Psoas muscle (tissue), 8 donors: Measurements from ENCODE around the gene WWOX. TPM values are rescaled to one million over a fixed set of nuclear protein-coding genes. Genes with fewer than 3 reads are reported as not detected.

Source experiments
- ATAC-seq, 4 donors: fragments of 200-7000 bp; cut with Tn5 transposase; one replicate each; pipeline ENCODE4 v1.9.1; 2020; ENCODE audit warnings: moderate library complexity in 3 of 4, mild to moderate bottlenecking in 2 of 4
- DNase-seq, 2 donors: peaks; one replicate each; pipeline ENCODE4 v3.0.0-alpha.2; 2020
- H3K27ac ChIP-seq: fragments of 200-600 bp; one replicate; pipeline ENCODE4 v1.8.0; 2022
- H3K27me3 ChIP-seq, 3 donors: fragments of 200-600 bp in 1 of 3; one replicate each; pipeline versions ENCODE4 v1.6.1 to v1.8.0; 2013 to 2022; ENCODE audit warnings: low read length in 2 of 3, mild to moderate bottlenecking in 2 of 3, moderate library complexity in 1 of 3; ENCODE audit not compliant: insufficient read depth in 3 of 3
- H3K36me3 ChIP-seq, 2 donors: fragments of 200-600 bp in 1 of 2; one replicate each; pipeline versions ENCODE4 v1.6.1 to v1.8.0; 2013 to 2022; ENCODE audit warnings: low read depth in 1 of 2, mild to moderate bottlenecking in 1 of 2, moderate library complexity in 1 of 2; ENCODE audit not compliant: insufficient read depth in 1 of 2
- H3K4me1 ChIP-seq: fragments of 200-600 bp; one replicate; pipeline ENCODE4 v1.8.0; 2022
- H3K4me3 ChIP-seq: fragments of 200-600 bp; one replicate; pipeline ENCODE4 v1.8.0; 2022; ENCODE audit warnings: mild to moderate bottlenecking
- H3K9me3 ChIP-seq: fragments of 200-600 bp; one replicate; pipeline ENCODE4 v1.8.0; 2022
- WGBS, 3 donors: extraction: QIAGEN DNeasy Blood & Tissue Kit; methylation state at CpG; one replicate each; pipeline versions ENCODE4 v1.1.6 to v1.1.7; 2013; 5-methylcytosine and 5-hydroxymethylcytosine counted together
- intact Hi-C, 2 donors: fragments of 100-400 bp; cut with DNase I; formaldehyde crosslinking; loops; one replicate each; pipeline versions ENCODE4 v1.11.0 to v1.14.2; 2022
- polyA plus RNA-seq, 3 donors: library from polyadenylated mRNA; stranded (reverse); fragments of 200-250 nt; gene quantifications; one replicate each; pipeline ENCODE4 v1.2.3, GENCODE V29; 2013
- total RNA-seq, 4 donors: library from RNA; stranded (reverse); fragmentation: NEBNext Ultra II Directional in 2 of 4; extraction: Animal tissue kit (Norgen Biotek cat#: 25700) in 2 of 4; gene quantifications; one replicate each; pipeline versions ENCODE4 v1.2.1 to v1.2.4, GENCODE V29; 2021 to 2023
- TF ChIP-seq, protein P1 (sequence below): fragments of 200-600 bp; IDR thresholded peaks from one replicate; pipeline ENCODE4 v1.8.0; 2022; ENCODE audit warnings: antibody characterized with exemption
- donor health status: healthy with polysubstance abuse.
- donor health status: DM: no; HTN: no; CAD: no; lungs with moderate emphysema.
- donor health status: Bipolar disorder and iron deficiency.
- donor health status: healthy.
- donor health status: DM: yes; HTN: yes; CAD: no.
- donor health status: DM: no; HTN: no; CAD: no.
- donor health status: DM: no; HTN: no; CAD: no.
- donor health status: DM: yes; HTN: yes; CAD: no.

Gene WWOX
- total and polyA plus RNA-seq, 7 donors = 3.1 to 6.6 (median 5.0) TPM

- H3K36me3 ChIP-seq = no peaks in the 10 kb centered on the region
- no peaks in the 10 kb centered on the region for H3K9me3 ChIP-seq
- H3K27ac ChIP-seq = no peak overlapping the region
- TF ChIP-seq, protein P1, sequence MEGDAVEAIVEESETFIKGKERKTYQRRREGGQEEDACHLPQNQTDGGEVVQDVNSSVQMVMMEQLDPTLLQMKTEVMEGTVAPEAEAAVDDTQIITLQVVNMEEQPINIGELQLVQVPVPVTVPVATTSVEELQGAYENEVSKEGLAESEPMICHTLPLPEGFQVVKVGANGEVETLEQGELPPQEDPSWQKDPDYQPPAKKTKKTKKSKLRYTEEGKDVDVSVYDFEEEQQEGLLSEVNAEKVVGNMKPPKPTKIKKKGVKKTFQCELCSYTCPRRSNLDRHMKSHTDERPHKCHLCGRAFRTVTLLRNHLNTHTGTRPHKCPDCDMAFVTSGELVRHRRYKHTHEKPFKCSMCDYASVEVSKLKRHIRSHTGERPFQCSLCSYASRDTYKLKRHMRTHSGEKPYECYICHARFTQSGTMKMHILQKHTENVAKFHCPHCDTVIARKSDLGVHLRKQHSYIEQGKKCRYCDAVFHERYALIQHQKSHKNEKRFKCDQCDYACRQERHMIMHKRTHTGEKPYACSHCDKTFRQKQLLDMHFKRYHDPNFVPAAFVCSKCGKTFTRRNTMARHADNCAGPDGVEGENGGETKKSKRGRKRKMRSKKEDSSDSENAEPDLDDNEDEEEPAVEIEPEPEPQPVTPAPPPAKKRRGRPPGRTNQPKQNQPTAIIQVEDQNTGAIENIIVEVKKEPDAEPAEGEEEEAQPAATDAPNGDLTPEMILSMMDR = no peak
- no peaks in the 10 kb centered on the region for H3K27me3 ChIP-seq
- 82 to 93% (median 84%) methylated on average over 7 of the region's 7 CpGs for WGBS, 3 donors
- ATAC-seq = no peak
- H3K4me1 ChIP-seq = no peaks in the 10 kb centered on the region
- H3K4me3 ChIP-seq = no peak overlapping the region
- peak in 1 of 2 donors; percentile 23 for DNase-seq
- intact Hi-C loops = loop anchor here in 1 of 2 donors (5.0 to 10.0 kb wide), 2 partner anchors 64 to 432 kb away; partner anchors contain the start of gene MAF
Observed at GRCh38 chr16:79170555-79171246, 1071.2 kb downstream of the WWOX start.

- Histone ChIP-seq H3K27me3 (no peaks in the 10 kb centered on the region), H3K9me3 (peaks cover 5% of the 10 kb centered on the region), H3K4me1 (no peaks in the 10 kb centered on the region), H3K27ac (no peak overlapping the region), H3K36me3 (no peaks in the 10 kb centered on the region), H3K4me3 (no peak overlapping the region)
- intact Hi-C loops = loop anchor here in 1 of 2 donors (5.0 to 10.0 kb wide), 2 partner anchors 63 to 431 kb away; partner anchors contain the start of gene MAF
- no peak for ATAC-seq
- TF ChIP-seq, protein P1 = no peak
- no peak for DNase-seq
- 66 to 68% (median 67%) methylated on average over 4 of the region's 4 CpGs for WGBS, 3 donors
Observed at GRCh38 chr16:79171504-79171903, 1072.0 kb downstream of the WWOX start.

GRCh38 chr16:79171931-79172705 lies 1072.7 kb downstream of the WWOX start:
- WGBS, 3 donors = 48 to 58% (median 57%) methylated on average over 15 of the region's 15 CpGs
- Histone ChIP-seq H3K9me3 (peaks cover 5% of the 10 kb centered on the region), H3K27me3 (no peaks in the 10 kb centered on the region), H3K27ac (no peak overlapping the region), H3K4me1 (no peaks in the 10 kb centered on the region), H3K36me3 (no peaks in the 10 kb centered on the region), H3K4me3 (no peak overlapping the region)
- TF ChIP-seq, protein P1 = no peak
- ATAC-seq (no peak), DNase-seq (no peak)
- intact Hi-C loops = loop anchor here in 1 of 2 donors (5.0 to 10.0 kb wide), 2 partner anchors 63 to 430 kb away; partner anchors contain the start of gene MAF

DNA sequence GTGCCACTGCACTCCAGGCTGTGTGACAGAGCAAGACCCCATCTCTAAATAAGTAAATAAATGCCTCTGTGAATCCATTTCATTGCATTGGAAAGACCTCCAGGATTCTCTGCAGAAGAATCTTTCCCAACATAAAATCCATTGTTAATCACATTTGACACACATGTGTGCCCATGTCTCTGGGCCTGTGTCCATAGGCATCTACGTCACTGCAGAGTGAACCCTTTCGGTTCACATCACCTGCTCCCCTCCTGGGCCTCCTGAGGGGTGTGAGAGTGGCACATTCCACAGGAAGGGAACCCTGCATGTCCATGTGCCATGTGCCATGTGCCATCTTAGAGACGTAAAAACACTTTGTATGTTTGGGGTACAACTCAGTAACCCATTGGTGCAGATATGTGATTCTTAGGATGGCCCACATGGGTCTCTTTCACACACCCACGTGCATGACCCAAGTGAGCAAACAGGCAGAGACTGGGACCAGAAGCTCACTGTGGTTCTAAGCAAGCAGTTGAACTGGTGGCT lies 1073.6 kb downstream of the WWOX start:
- Histone ChIP-seq H3K4me3 (no peak overlapping the region), H3K4me1 (no peaks in the 10 kb centered on the region), H3K27ac (no peak overlapping the region), H3K27me3 (no peaks in the 10 kb centered on the region), H3K36me3 (no peaks in the 10 kb centered on the region), H3K9me3 (peaks cover 5% of the 10 kb centered on the region)
- DNase-seq = no peak
- ATAC-seq = no peak
- intact Hi-C loops = loop anchor here in 1 of 2 donors (5.0 to 10.0 kb wide), 2 partner anchors 62 to 429 kb away; partner anchors contain the start of gene MAF
- WGBS, 3 donors = 72 to 75% (median 74%) methylated on average over 4 of the region's 4 CpGs
- TF ChIP-seq, protein P1 = no peak
